ENCODE measurements around the gene AUP1. TPM values are rescaled to one million over a fixed set of nuclear protein-coding genes. Genes with fewer than 3 reads are reported as not detected.

The AUP1 gene
- total and polyA plus RNA-seq, 9 of the 15 experiments (the other 6 are each of a cell fraction or from before 2014, with no cell fraction given), result 70.7 to 245 (median 165) TPM

GRCh38 chr2:74507145-74507925, 22.2 kb downstream of the AUP1 start, which contains the start of gene PCGF1 (continued):
- TF ChIP-seq CXXC5 (CRISPR knock-in tag; IDR thresholded peaks at IDR 0.05) (peak; percentile 74), ERF (CRISPR knock-in tag; IDR thresholded peaks at IDR 0.05) (peak; percentile 81), SREBF2 (CRISPR knock-in tag; IDR thresholded peaks at IDR 0.05) (no peak), YBX1 (IDR thresholded peaks at IDR 0.05) (no peak), ZFX (CRISPR knock-in tag; IDR thresholded peaks at IDR 0.05) (no peak), ZNF512 (tag; IDR thresholded peaks at IDR 0.05) (no peak), ZBTB40 (IDR thresholded peaks at IDR 0.05) (peak; percentile 90), ZBTB40 (CRISPR knock-in tag; IDR thresholded peaks at IDR 0.05) (no peak), USF1 (CRISPR knock-in tag; IDR thresholded peaks at IDR 0.05) (peak; percentile 90), FOXK2 (conservative IDR thresholded peaks at IDR 0.05 in 1 of 2, IDR thresholded peaks at IDR 0.05 in 1 of 2; ENCODE audit: low read depth in 2 of 2) (peak; percentile 22 to 57; a peak in 2 of 4 replicates), RUNX1 (IDR thresholded peaks at IDR 0.05; ENCODE audit: low read depth) (no peak), NONO (IDR thresholded peaks at IDR 0.05; ENCODE audit: low read depth in 2 of 2, low read length in 1 of 2) (no peak), NR3C1 (CRISPR knock-in tag; IDR thresholded peaks at IDR 0.05) (no peak), NR2F6 (CRISPR knock-in tag; IDR thresholded peaks at IDR 0.05) (no peak), RBM17 (IDR thresholded peaks at IDR 0.05; ENCODE audit: borderline replicate concordance, low read depth, low read length) (no peak), WHSC1 (IDR thresholded peaks at IDR 0.05; ENCODE audit: low read length) (no peak)

Measured in K562 (cell line).